GM12878 (cell line): ENCODE data around the gene GPR17. TPM values are rescaled to one million over a fixed set of nuclear protein-coding genes. Genes with fewer than 3 reads are reported as not detected.

ENCODE experiments used
- ATAC-seq: fragments of 200-7000 bp; cut with Tn5 transposase; 3 replicates; pipeline ENCODE4 v1.9.1; 2020; ENCODE audit warnings: mild to moderate bottlenecking, moderate library complexity
- BruUV-seq: library from RNA; stranded (reverse); fragments of 400-500 nt; replicated peaks from 2 replicates; lab custom pipeline; 2021; lab: Mats Ljungman, UMichigan
- CTCF ChIA-PET: fragments of 300-600 bp; sonication (Branson Sonifier 250); formaldehyde crosslinking; extraction: SDS; loops from one replicate; lab custom pipeline; 2021; ENCODE audit warnings: inconsistent platforms; lab: Yijun Ruan, JAX
- POLR2A ChIA-PET: fragments of 350-600 bp; formaldehyde crosslinking; extraction: SDS; loops from one replicate; lab custom pipeline; 2021; ENCODE audit warnings: inconsistent platforms; lab: Charles Lee
- RAD21 ChIA-PET: fragments of 300-600 bp; sonication (Branson Sonifier 250); formaldehyde crosslinking; loops from one replicate; lab custom pipeline; 2023; ENCODE audit warnings: antibody characterized with exemption; ENCODE audit not compliant: unreplicated experiment; lab: Charles Lee
- SMC1A ChIA-PET: fragments of 300-600 bp; sonication (Branson Sonifier 250); formaldehyde crosslinking; loops from one replicate; lab custom pipeline; 2023; ENCODE audit not compliant: unreplicated experiment, uncharacterized antibody; lab: Charles Lee
- DNase-seq: peaks from one replicate; pipeline ENCODE4 v3.0.0-alpha.2; 2011; ENCODE audit warnings: low read depth, low spot score
- FAIRE-seq: peaks from 3 replicates; lab custom pipeline; 2011; peaks lifted over from hg19 to GRCh38; lab: Jason Lieb, UNC
- H2AFZ ChIP-seq: 2 replicates; pipeline ENCODE4 v1.6.0; 2011; ENCODE audit warnings: low read depth, low read length, control low read depth; ENCODE audit not compliant: control insufficient read depth
- H3K27ac ChIP-seq: 2 replicates; pipeline ENCODE4 v1.5.1; 2011; ENCODE audit warnings: control low read depth; ENCODE audit not compliant: control insufficient read depth, insufficient read depth
- H3K27me3 ChIP-seq, 2 experiments: replicated peaks in 1 of 2; 2 replicates each; pipeline versions ENCODE4 v1.6.0 to v1.6.1; 2011; ENCODE audit warnings: low read length in 1 of 2; ENCODE audit not compliant: control insufficient read depth in 2 of 2, insufficient read depth in 2 of 2
- H3K36me3 ChIP-seq, 2 experiments: 2 replicates each; pipeline ENCODE4 v1.5.1; 2011; ENCODE audit warnings: low read length in 1 of 2; ENCODE audit not compliant: control insufficient read depth in 2 of 2, insufficient read depth in 2 of 2
- H3K4me1 ChIP-seq: 2 replicates; pipeline ENCODE4 v1.6.1; 2011; ENCODE audit warnings: mild to moderate bottlenecking, low read length, moderate library complexity, mixed read lengths; ENCODE audit not compliant: control insufficient read depth, insufficient read depth
- H3K4me2 ChIP-seq: 2 replicates; pipeline ENCODE4 v1.6.0; 2011; ENCODE audit warnings: control low read depth; ENCODE audit not compliant: control insufficient read depth, insufficient read depth
- H3K4me3 ChIP-seq: fragments of 200-600 bp; sonication (generic); 2 replicates; pipeline ENCODE4 v1.5.1; 2016
- H3K79me2 ChIP-seq: 2 replicates; pipeline ENCODE4 v1.6.0; 2011; ENCODE audit warnings: low read length; ENCODE audit not compliant: control insufficient read depth, insufficient read depth
- H3K9ac ChIP-seq: 2 replicates; pipeline ENCODE4 v1.8.0; 2011; ENCODE audit warnings: low read length, control low read depth, mixed read lengths; ENCODE audit not compliant: control insufficient read depth, insufficient read depth
- H3K9me3 ChIP-seq: replicated peaks from 3 replicates; pipeline ENCODE4 v1.5.1; 2011; ENCODE audit warnings: mild to moderate bottlenecking, low read length; ENCODE audit not compliant: control insufficient read depth, insufficient read depth
- H4K20me1 ChIP-seq: 2 replicates; pipeline ENCODE4 v1.6.0; 2011; ENCODE audit not compliant: control insufficient read depth, insufficient read depth
- CEBPB ChIP-seq, 2 experiments: fragments of 150-350 bp in 1 of 2; IDR thresholded peaks; 2 replicates each; pipeline ENCODE4 v1.6.1; 2012 to 2014; ENCODE audit warnings: low read depth in 2 of 2, low read length in 2 of 2, borderline replicate concordance in 1 of 2, inconsistent platforms in 1 of 2
- CHD2 ChIP-seq: IDR thresholded peaks from 2 replicates; pipeline ENCODE4 v1.6.1; 2011; ENCODE audit warnings: low read depth, low read length, improper control_type of control experiment, borderline replicate concordance
- DPF2 ChIP-seq: fragments of 450-650 bp; IDR thresholded peaks from 2 replicates; pipeline ENCODE4 v1.6.1; 2017; ENCODE audit warnings: mild to moderate bottlenecking
- EGR1 ChIP-seq, 2 experiments: IDR thresholded peaks; 1 replicate in 1 of 2; 2 replicates in 1 of 2; pipeline ENCODE4 v1.6.1; 2011 to 2012; ENCODE audit warnings: low read depth in 2 of 2, low read length in 2 of 2, borderline replicate concordance in 1 of 2, mild to moderate bottlenecking in 1 of 2, moderate library complexity in 1 of 2
- ETV6 ChIP-seq, 2 experiments: fragments of 450-650 bp in 1 of 2; IDR thresholded peaks in 1 of 2; conservative IDR thresholded peaks in 1 of 2; 2 replicates each; pipeline ENCODE4 v1.6.1; 2014; ENCODE audit warnings: antibody characterized with exemption in 1 of 2, borderline replicate concordance in 1 of 2, low read depth in 1 of 2, mild to moderate bottlenecking in 1 of 2, moderate library complexity in 1 of 2
- GATAD2B ChIP-seq: fragments of 450-650 bp; conservative IDR thresholded peaks from 2 replicates; pipeline ENCODE4 v1.6.1; 2017; ENCODE audit warnings: low read depth, mild to moderate bottlenecking, moderate library complexity
- HDAC2 ChIP-seq: fragments of 200-600 bp; sonication (generic); IDR thresholded peaks from 2 replicates; pipeline ENCODE4 v1.6.1; 2017
- JUNB ChIP-seq: IDR thresholded peaks from 2 replicates; pipeline ENCODE4 v1.6.1; 2016; ENCODE audit warnings: antibody characterized with exemption, mild to moderate bottlenecking
- NFXL1 ChIP-seq: fragments of 450-650 bp; IDR thresholded peaks from 2 replicates; pipeline ENCODE4 v1.6.1; 2017; ENCODE audit warnings: antibody characterized with exemption, mild to moderate bottlenecking, borderline replicate concordance
- PAX8 ChIP-seq: fragments of 450-650 bp; IDR thresholded peaks from 2 replicates; pipeline ENCODE4 v1.6.1; 2017; ENCODE audit warnings: mild to moderate bottlenecking, moderate library complexity
- PML ChIP-seq: IDR thresholded peaks from 2 replicates; pipeline ENCODE4 v1.6.1; 2012; ENCODE audit warnings: low read length, inconsistent platforms
- PRDM15 ChIP-seq: fragments of 450-650 bp; formaldehyde crosslinking; IDR thresholded peaks from 2 replicates; pipeline ENCODE4 v1.4.0; 2020; ENCODE audit warnings: mild to moderate bottlenecking, moderate library complexity
- SUZ12 ChIP-seq: fragments of 200-600 bp; sonication (generic); IDR thresholded peaks from one replicate; pipeline ENCODE4 v1.6.1; 2018; ENCODE audit warnings: antibody characterized with exemption, mild to moderate bottlenecking; ENCODE audit not compliant: unreplicated experiment
- ZNF687 ChIP-seq: fragments of 450-650 bp; IDR thresholded peaks from 2 replicates; pipeline ENCODE4 v1.6.1; 2017; ENCODE audit warnings: mild to moderate bottlenecking, moderate library complexity
- WGBS: methylation state at CpG from one replicate; pipeline ENCODE4 v1.1.6; 2016; ENCODE audit warnings: low lambda C conversion rate; ENCODE audit not compliant: insufficient replicate concordance, insufficient coverage; ENCODE audit errors: missing lambda C conversion rate; 5-methylcytosine and 5-hydroxymethylcytosine counted together
- in situ Hi-C: fragments of 300-500 bp; cut with MboI; formaldehyde crosslinking; loops from 9 replicates; pipeline ENCODE4 v1.14.3; 2018; ENCODE audit warnings: mixed read lengths
- intact Hi-C: fragments of 100-400 bp; cut with micrococcal nuclease; formaldehyde crosslinking; loops from one replicate; pipeline ENCODE4 v1.14.2; 2022; ENCODE audit not compliant: unreplicated experiment
- polyA plus RNA-seq, 11 experiments: library from polyadenylated mRNA; depleted of rRNA in 4 of 11; unstranded in 6 of 11; stranded (reverse) in 5 of 11; fragments of >200 nt; fragmentation: Nextera tagmentation in 4 of 11; fragmentation: Illumina TruSeq in 1 of 11; extraction: Ambion mirVana in 4 of 11; extraction: Trizol in 1 of 11; gene quantifications; 1 replicate in 1 of 11; 2 replicates in 10 of 11; pipeline versions ENCODE4 v1.2.1 to v1.2.3, GENCODE V29; 2011 to 2016; ENCODE audit warnings: inconsistent platforms in 2 of 11, missing spikeins in 2 of 11, low read depth in 1 of 11
- total RNA-seq, 4 experiments: library from RNA; depleted of rRNA in 3 of 4; stranded (reverse); fragments of >200 nt in 3 of 4; fragmentation: Illumina TruSeq in 1 of 4; extraction: Trizol in 1 of 4; gene quantifications; 2 replicates each; pipeline versions ENCODE4 v1.2.1 to v1.2.3, GENCODE V29; 2013 to 2021

GPR17 gene
- total and polyA plus RNA-seq, 10 of the 15 experiments (the other 5 are each of a cell fraction or from before 2014, with no cell fraction given) = not detected

- TF ChIP-seq GATAD2B = 0 out of 2 replicates have a peak, but pooled peaks have one; percentile 27
- TF ChIP-seq NFXL1 = no peak
- TF ChIP-seq DPF2 = peak; percentile 59
These were observed 13.1 kb upstream of the GPR17 start (continued) for GRCh38 chr2:127632592-127633489.

- Histone ChIP-seq H2AFZ (no peak overlapping the region; the same call in 1 of the 2 replicates), H3K9ac (no peak overlapping the region), H3K9me3 (no peaks in the 10 kb centered on the region), H3K36me3 (no peaks in the 10 kb centered on the region), H3K4me3 (no peak overlapping the region), H3K4me2 (no peak overlapping the region), H3K27me3 (no peaks in the 10 kb centered on the region), H3K27ac (no peak overlapping the region), H3K79me2 (no peaks in the 10 kb centered on the region), H3K4me1 (peaks cover 17% of the 10 kb centered on the region), H4K20me1 (no peaks in the 10 kb centered on the region)
- in situ Hi-C loops (no loop called here), intact Hi-C loops (no loop called here)
- ChIA-PET POLR2A (no interaction called here), RAD21 (no interaction called here), SMC1A (no interaction called here), CTCF (interaction anchor here (1.4 kb wide), 1 partner anchor 42 kb away, joined by 6 read pairs; no protein-coding TSS in a partner anchor)
- DNase-seq = no peak
- BruUV-seq = no TSS peak
- no peak for ATAC-seq
- WGBS = 84% methylated on average over 9 of the region's 9 CpGs
- FAIRE-seq = no peak
- TF ChIP-seq JUNB (no peak), HDAC2 (no peak), EGR1 (IDR thresholded peaks at IDR 0.05; ENCODE audit: borderline replicate concordance in 1 of 2, low read depth in 2 of 2, low read length in 2 of 2) (no peak), CEBPB (IDR thresholded peaks at IDR 0.05; ENCODE audit: borderline replicate concordance in 1 of 2, low read depth in 2 of 2, low read length in 2 of 2) (no peak), PAX8 (no peak), ETV6 (conservative IDR thresholded peaks at IDR 0.05 in 1 of 2, IDR thresholded peaks at IDR 0.05 in 1 of 2; ENCODE audit: borderline replicate concordance in 1 of 2, low read depth in 1 of 2) (no peak), CHD2 (no peak), PML (no peak), PRDM15 (no peak), SUZ12 (no peak), ZNF687 (no peak)
These were observed 12.3 kb upstream of the GPR17 start for GRCh38 chr2:127633556-127634065.
